OCI-LY7 (cell line): ENCODE results near the gene CTNNA3.

ENCODE experiments used
- CTCF ChIP-seq: fragments of 200-600 bp; sonication (generic); conservative IDR thresholded peaks from 2 replicates; pipeline ENCODE4 v1.5.1; 2014; ENCODE audit warnings: mild to moderate bottlenecking, antibody characterized with exemption, low read length, moderate library complexity, mixed read lengths
- EZH2phosphoT487 ChIP-seq: fragments of 200-600 bp; sonication (generic); IDR thresholded peaks from 2 replicates; pipeline ENCODE4 v1.6.1; 2018; ENCODE audit warnings: low read depth, borderline replicate concordance, mild to moderate bottlenecking, mixed run types, antibody characterized with exemption, low read length, moderate library complexity, mixed read lengths

DNA sequence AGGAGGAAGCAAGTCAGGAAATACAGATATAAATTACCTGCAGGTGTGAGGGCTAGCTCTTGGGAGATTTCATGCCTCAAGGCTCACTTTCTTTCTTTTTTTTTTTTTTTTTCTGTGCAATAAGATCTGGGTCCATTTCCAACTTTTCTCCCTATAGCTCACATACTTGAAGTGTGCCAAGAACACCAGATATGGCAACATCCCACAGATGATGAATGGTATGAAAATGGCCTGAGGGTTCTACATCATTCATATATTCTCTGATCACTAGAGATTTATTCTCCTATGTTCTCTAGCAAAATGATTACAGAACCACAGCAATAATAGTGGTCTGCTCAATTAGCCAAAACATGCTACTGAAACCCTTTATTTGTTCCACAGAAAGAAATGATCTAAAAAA lies 653.0 kb downstream of the CTNNA3 start:
- TF ChIP-seq CTCF (no peak), EZH2phosphoT487 (no peak)
